Measurements from ENCODE around the gene SIK3. TPM values are rescaled to one million over a fixed set of nuclear protein-coding genes. Genes with fewer than 3 reads are reported as not detected.

SIK3 gene
- total RNA-seq, 1 experiment from 2014 or later, result 31.4 TPM

GRCh38 chr11:117094776-117095175 is 3.5 kb downstream of the SIK3 start:
- no peak overlapping the region for H3K23ac ChIP-seq (ENCODE audit: insufficient read length, low read depth, low read length)
- H3K4ac ChIP-seq (ENCODE audit: low read depth, low read length), result no peak overlapping the region
- no peak for DNase-seq
- H2BK20ac ChIP-seq (ENCODE audit: low read depth, low read length, poor library complexity, severe bottlenecking), result no peak overlapping the region
- no peak overlapping the region for H2BK15ac ChIP-seq (ENCODE audit: low read depth, low read length)
- TF ChIP-seq, protein P1, sequence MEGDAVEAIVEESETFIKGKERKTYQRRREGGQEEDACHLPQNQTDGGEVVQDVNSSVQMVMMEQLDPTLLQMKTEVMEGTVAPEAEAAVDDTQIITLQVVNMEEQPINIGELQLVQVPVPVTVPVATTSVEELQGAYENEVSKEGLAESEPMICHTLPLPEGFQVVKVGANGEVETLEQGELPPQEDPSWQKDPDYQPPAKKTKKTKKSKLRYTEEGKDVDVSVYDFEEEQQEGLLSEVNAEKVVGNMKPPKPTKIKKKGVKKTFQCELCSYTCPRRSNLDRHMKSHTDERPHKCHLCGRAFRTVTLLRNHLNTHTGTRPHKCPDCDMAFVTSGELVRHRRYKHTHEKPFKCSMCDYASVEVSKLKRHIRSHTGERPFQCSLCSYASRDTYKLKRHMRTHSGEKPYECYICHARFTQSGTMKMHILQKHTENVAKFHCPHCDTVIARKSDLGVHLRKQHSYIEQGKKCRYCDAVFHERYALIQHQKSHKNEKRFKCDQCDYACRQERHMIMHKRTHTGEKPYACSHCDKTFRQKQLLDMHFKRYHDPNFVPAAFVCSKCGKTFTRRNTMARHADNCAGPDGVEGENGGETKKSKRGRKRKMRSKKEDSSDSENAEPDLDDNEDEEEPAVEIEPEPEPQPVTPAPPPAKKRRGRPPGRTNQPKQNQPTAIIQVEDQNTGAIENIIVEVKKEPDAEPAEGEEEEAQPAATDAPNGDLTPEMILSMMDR (conservative IDR thresholded peaks at IDR 0.05), result no peak
- no peaks in the 10 kb centered on the region for H3K9me3 ChIP-seq (ENCODE audit: control insufficient read depth, low read depth, low read length)
- H2BK120ac ChIP-seq (ENCODE audit: low read depth, low read length, poor library complexity, severe bottlenecking), result no peak overlapping the region
- H3T11ph ChIP-seq (ENCODE audit: low read length), result no peak overlapping the region
- H3K9ac ChIP-seq (ENCODE audit: extremely low read depth, insufficient read length, low read length), result no peak overlapping the region
- no peaks in the 10 kb centered on the region for H4K20me1 ChIP-seq (ENCODE audit: control insufficient read depth, insufficient read depth, insufficient read length)
- no peak overlapping the region for H4K8ac ChIP-seq (replicated peaks; ENCODE audit: insufficient read length, low read depth, low read length)
- no peak overlapping the region for H3K4me3 Mint-ChIP-seq
- H3K4me1 Mint-ChIP-seq, result peaks cover 36% of the 10 kb centered on the region in 2 experiments
- peaks cover 31% of the 10 kb centered on the region; the same call in 1 of the 2 replicates for H3K79me2 ChIP-seq (ENCODE audit: insufficient read depth, low read length)
- no peak overlapping the region for H2BK12ac ChIP-seq (ENCODE audit: insufficient read length, low read depth, low read length)
- WGBS (ENCODE audit: extremely low coverage, insufficient read length, low lambda C conversion rate), result no CpG with 5 or more reads among the region's 4 CpGs
- H3K36me3 Mint-ChIP-seq (ENCODE audit: insufficient read depth in 1 of 3, low read depth in 3 of 3), result peaks cover 7 to 11% (median 9%) of the 10 kb centered on the region in 3 experiments
- peaks cover 6% of the 10 kb centered on the region; the same call in 1 of the 2 replicates for H3K4me1 ChIP-seq (ENCODE audit: insufficient read depth, low read length)
- H2AFZ ChIP-seq (ENCODE audit: low read length), result no peak overlapping the region
- H4K5ac ChIP-seq (ENCODE audit: insufficient read length, low read depth, low read length), result no peak overlapping the region
- no peak overlapping the region for H2AK5ac ChIP-seq (ENCODE audit: insufficient read length, low read length)
- H3K27ac Mint-ChIP-seq, result 0 out of 7 replicates have a peak overlapping the region, but pooled peaks of 1 of the 3 experiments have one; percentile 49
- H3K27me3 Mint-ChIP-seq (ENCODE audit: low read depth), result no peaks in the 10 kb centered on the region
- H4K91ac ChIP-seq (ENCODE audit: insufficient read length, low read depth, low read length), result no peak overlapping the region
- no peaks in the 10 kb centered on the region for H3K27me3 ChIP-seq (ENCODE audit: insufficient read depth, low read length)
- 0 out of 5 replicates have a peak, but pooled peaks cover 0 to 2% of the 10 kb centered on the region in 2 experiments for H3K9me3 Mint-ChIP-seq
- no peak overlapping the region for H3K27ac ChIP-seq (ENCODE audit: insufficient read length, low read depth, low read length)
- no peak overlapping the region for H3K18ac ChIP-seq (ENCODE audit: insufficient read length, low read depth, low read length)
- H3K79me1 ChIP-seq (ENCODE audit: insufficient read depth, low read depth, low read length, poor library complexity, severe bottlenecking), result peaks cover 3% of the 10 kb centered on the region
- H2BK5ac ChIP-seq (ENCODE audit: insufficient read length, low read length), result no peak overlapping the region
- no peak overlapping the region for H3K14ac ChIP-seq (ENCODE audit: insufficient read depth, low read length)
- H3K4me2 ChIP-seq (ENCODE audit: insufficient read depth, insufficient read length, low read length), result no peak overlapping the region
- H3K23me2 ChIP-seq (ENCODE audit: insufficient read length, low read depth, low read length, poor library complexity, severe bottlenecking), result peaks cover 17% of the 10 kb centered on the region
- no peak overlapping the region for H3K56ac ChIP-seq (ENCODE audit: insufficient read length, low read depth, low read length)
